HG02798 (cell line): ENCODE measurements around the gene KYAT1.
A peak's percentile ranks its signal among the peaks of the same experiment; 100 is the strongest.

Experiments used
- ATAC-seq: cut with Tn5 transposase; IDR thresholded peaks from one replicate; pipeline ENCODE4 v1.9.1; 2021; ENCODE audit warnings: mild to moderate bottlenecking; ENCODE audit not compliant: unreplicated experiment, poor library complexity

Gene KYAT1

DNA sequence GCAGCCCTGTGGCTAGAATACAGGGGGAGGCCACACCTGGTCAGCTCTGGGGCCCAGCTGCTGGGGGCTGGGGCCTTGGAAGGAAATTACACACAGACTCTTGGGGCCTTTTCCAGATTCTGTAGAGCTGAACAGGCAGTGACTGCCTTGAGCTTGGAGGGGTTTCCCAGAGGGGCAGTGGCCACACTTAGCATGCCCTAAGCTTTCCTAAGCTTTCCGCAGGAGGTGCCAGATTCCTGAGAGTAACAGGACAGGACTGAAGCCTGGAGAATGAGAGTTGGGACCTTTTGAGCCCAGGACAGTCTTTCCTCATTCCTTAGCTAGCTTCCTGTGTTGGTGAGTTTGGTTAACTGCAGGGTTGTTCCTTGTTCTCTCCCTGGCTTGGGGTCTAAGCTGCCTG lies 93.3 kb downstream of the KYAT1 start:
- ATAC-seq: no peak

DNA sequence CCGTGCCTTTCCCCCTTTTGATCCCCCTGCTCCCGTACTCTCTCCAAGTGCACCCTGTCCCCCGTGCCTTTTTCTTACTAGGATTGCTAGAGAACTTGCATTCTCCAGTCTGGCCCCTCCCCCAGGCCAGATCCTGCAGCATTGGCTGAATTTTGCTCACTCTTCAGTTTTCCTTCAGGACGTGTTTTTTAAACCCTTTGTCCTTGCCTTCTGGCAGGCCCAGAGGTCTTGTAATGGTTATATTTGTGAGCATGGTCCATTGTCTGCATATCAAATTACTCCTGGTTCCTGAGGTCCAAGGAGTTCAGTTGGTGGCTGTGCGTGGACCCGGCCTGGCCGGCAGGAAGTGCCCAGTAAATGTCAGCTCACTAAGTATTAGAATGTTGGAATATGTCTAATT lies 94.1 kb downstream of the KYAT1 start:
- no peak for ATAC-seq

DNA sequence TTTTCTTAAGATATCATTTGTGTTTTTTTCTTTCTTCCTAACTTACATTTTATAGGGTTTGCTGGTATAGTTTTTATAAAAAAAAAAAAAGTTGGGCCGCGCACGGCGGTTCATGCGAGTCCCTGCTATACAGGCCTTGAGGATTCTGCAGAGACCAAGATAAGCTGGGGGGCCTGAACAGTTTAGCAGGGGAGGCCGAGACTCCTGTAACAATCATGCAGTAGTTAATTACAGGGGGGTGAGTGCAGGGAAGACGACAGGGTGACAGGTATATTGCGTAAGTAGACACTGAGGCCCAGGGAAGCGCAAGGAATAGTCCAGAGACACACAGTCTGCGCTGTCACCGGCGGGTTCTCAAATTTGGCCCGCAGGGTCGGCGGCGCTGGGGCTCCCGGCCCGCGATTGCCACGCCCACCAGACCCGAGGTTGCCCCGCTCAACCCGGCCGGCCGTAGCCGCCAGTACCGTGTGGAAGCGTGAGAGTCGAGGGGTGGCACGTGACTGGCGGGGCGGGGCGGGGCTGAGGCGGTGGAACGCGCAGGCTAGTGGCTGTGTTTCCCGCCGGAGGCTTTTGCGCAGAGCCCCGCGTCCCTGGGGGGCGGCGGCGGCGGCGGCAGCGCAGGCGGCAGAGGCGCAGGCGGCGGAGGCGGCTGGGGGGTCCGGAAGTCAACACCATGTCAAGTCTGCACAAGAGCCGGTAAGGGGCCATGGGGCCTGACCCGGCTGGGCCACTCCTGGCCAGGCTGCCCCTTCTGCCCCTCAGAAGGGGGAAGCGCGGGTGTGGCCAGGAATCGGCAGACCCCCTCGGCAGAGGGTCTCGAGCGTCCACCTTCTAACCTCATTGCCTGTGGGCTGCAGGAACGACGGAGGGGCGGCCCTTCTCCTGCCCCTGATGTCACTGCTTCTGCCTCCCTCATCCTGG lies 94.8 kb downstream of the KYAT1 start, which contains the start of gene TBC1D13:
TBC1D13 (plus strand) TSS at position 573 of the 921 bp plus-strand sequence; CDS start at position 674, 101 bp downstream.
- peak; percentile 92 for ATAC-seq

DNA sequence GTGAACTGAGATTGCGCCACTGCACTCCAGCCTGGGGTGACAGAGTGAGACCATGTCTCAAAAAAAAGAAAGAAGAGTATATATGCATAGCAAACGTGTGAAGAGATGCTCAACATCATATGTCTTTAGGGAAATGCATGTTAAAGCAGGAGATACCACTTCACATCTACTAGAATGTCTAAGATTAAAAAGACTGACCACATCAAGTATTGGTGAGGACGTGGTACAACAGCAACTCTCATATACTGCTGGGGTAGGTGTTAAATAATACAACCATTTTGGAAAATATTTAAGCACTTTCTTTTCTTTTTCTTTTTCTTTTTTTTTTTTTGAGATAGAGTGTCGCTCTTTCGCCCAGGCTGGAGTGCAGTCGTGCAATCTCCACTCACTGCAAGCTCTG lies 96.3 kb downstream of the KYAT1 start:
- ATAC-seq: no peak
